Calu3 (cell line): ENCODE results near the gene GSTA3. TPM values are rescaled to one million over a fixed set of nuclear protein-coding genes. Genes with fewer than 3 reads are reported as not detected.
A peak's percentile ranks its signal among the peaks of the same experiment; 100 is the strongest.
"Not testable (repeated sequence)": the region's sequence is repeated elsewhere in the genome, so short reads cannot be mapped to it uniquely, and the experiment has no call there.

ENCODE experiments used
- BruUV-seq: library from RNA; stranded (reverse); fragments of 400-500 nt; replicated peaks from 2 replicates; lab custom pipeline; 2021; lab: Mats Ljungman, UMichigan
- CTCF ChIA-PET: fragments of 300-600 bp; sonication (Branson Sonifier 250); formaldehyde crosslinking; loops from one replicate; lab custom pipeline; 2022; ENCODE audit warnings: antibody characterized with exemption; lab: Charles Lee
- DNase-seq: peaks from one replicate; pipeline ENCODE4 v3.0.0; 2022
- H3K27ac Mint-ChIP-seq: one replicate; pipeline ENCODE4 v1.8.0; 2022; ENCODE audit warnings: mixed read lengths; ENCODE audit not compliant: unreplicated experiment
- H3K27me3 Mint-ChIP-seq: one replicate; pipeline ENCODE4 v1.8.0; 2022; ENCODE audit warnings: mixed read lengths; ENCODE audit not compliant: unreplicated experiment
- H3K36me3 Mint-ChIP-seq: one replicate; pipeline ENCODE4 v1.8.0; 2022; ENCODE audit warnings: mild to moderate bottlenecking, moderate library complexity, mixed read lengths; ENCODE audit not compliant: insufficient read depth, unreplicated experiment
- H3K4me1 Mint-ChIP-seq: one replicate; pipeline ENCODE4 v1.8.0; 2022; ENCODE audit warnings: mild to moderate bottlenecking, low read depth, mixed read lengths; ENCODE audit not compliant: unreplicated experiment
- H3K4me3 Mint-ChIP-seq: one replicate; pipeline ENCODE4 v1.8.0; 2022; ENCODE audit warnings: mild to moderate bottlenecking, low read depth, moderate library complexity, mixed read lengths; ENCODE audit not compliant: unreplicated experiment
- H3K9me3 Mint-ChIP-seq: one replicate; pipeline ENCODE4 v1.8.0; 2022; ENCODE audit warnings: low read depth, mixed read lengths; ENCODE audit not compliant: unreplicated experiment
- CTCF ChIP-seq: fragments of 200-600 bp; IDR thresholded peaks from one replicate; pipeline ENCODE4 v1.8.0; 2022; ENCODE audit warnings: antibody characterized with exemption; ENCODE audit not compliant: unreplicated experiment
- intact Hi-C: fragments of 100-400 bp; cut with micrococcal nuclease; formaldehyde crosslinking; loops from one replicate; pipeline ENCODE4 v1.10.0; 2022; ENCODE audit not compliant: unreplicated experiment
- total RNA-seq: library from RNA; stranded (reverse); gene quantifications from 2 replicates; pipeline ENCODE4 v1.2.3, GENCODE V29; 2022

Gene GSTA3
- total RNA-seq, 1 experiment from 2014 or later = not detected

GRCh38 chr6:52858416-52858815, 51.1 kb downstream of the GSTA3 start:
- H3K4me1 Mint-ChIP-seq = peaks cover 9% of the 10 kb centered on the region
- H3K4me3 Mint-ChIP-seq = no peak overlapping the region
- no peaks in the 10 kb centered on the region for H3K36me3 Mint-ChIP-seq
- H3K27me3 Mint-ChIP-seq = peaks cover 49% of the 10 kb centered on the region
- no peak for DNase-seq
- no TSS peak for BruUV-seq
- H3K9me3 Mint-ChIP-seq = peaks cover 4% of the 10 kb centered on the region
- H3K27ac Mint-ChIP-seq = no peak overlapping the region
- CTCF ChIA-PET = no interaction called here
- intact Hi-C loops = no loop called here
- TF ChIP-seq CTCF = no peak

GRCh38 chr6:52856137-52856536, 53.4 kb downstream of the GSTA3 start:
- CTCF ChIA-PET = interaction anchor here (0.7 to 1.2 kb wide), 2 partner anchors 150 to 210 kb away, joined by 3 to 4 read pairs; no protein-coding TSS in a partner anchor
- BruUV-seq, H3K36me3 Mint-ChIP-seq, H3K27ac Mint-ChIP-seq, H3K9me3 Mint-ChIP-seq, H3K4me1 Mint-ChIP-seq, H3K4me3 Mint-ChIP-seq, intact Hi-C loops: not testable (repeated sequence)
- peaks cover 57% of the 10 kb centered on the region for H3K27me3 Mint-ChIP-seq
- peak; percentile 84 for DNase-seq

- H3K36me3 Mint-ChIP-seq = no peaks in the 10 kb centered on the region
- no peaks in the 10 kb centered on the region for H3K4me1 Mint-ChIP-seq
- H3K27ac Mint-ChIP-seq = no peak overlapping the region
- H3K27me3 Mint-ChIP-seq = peaks cover 95% of the 10 kb centered on the region
- DNase-seq = no peak
- intact Hi-C loops = no loop called here
- no TSS peak for BruUV-seq
- no peak for TF ChIP-seq CTCF
- no peak overlapping the region for H3K4me3 Mint-ChIP-seq
- CTCF ChIA-PET = no interaction called here
- peaks cover 10% of the 10 kb centered on the region for H3K9me3 Mint-ChIP-seq
Observed at GRCh38 chr6:52849137-52849536, 60.4 kb downstream of the GSTA3 start.

Other genes starting within 250 kb of the GSTA3 start
- gene TMEM14A, start 238.6 kb downstream of the GSTA3 start, total RNA-seq = 28.0 and 34.6 TPM in 2 replicates
- gene GSTA2, start 146.2 kb downstream of the GSTA3 start, total RNA-seq = not detected in 2 replicates
- gene GSTA1, start 105.9 kb downstream of the GSTA3 start, total RNA-seq = 0.37 TPM in 1 of 2 replicates, not detected in the other
- gene GSTA5, start 68.9 kb downstream of the GSTA3 start, total RNA-seq = not detected in 2 replicates
- 0.38 TPM in 1 of 2 replicates, not detected in the other for gene GSTA4, start 85.6 kb upstream of the GSTA3 start, total RNA-seq
- gene CILK1, start 152.1 kb upstream of the GSTA3 start, total RNA-seq = 4.1 and 4.7 TPM in 2 replicates
- gene FBXO9, start 155.7 kb upstream of the GSTA3 start, total RNA-seq = 91.2 and 94.5 TPM in 2 replicates
- gene GCM1, start 239.1 kb upstream of the GSTA3 start, total RNA-seq = 0.38 and 0.47 TPM in 2 replicates